Smooth muscle cell (in vitro differentiated cells): ENCODE measurements around the gene VPS8. TPM values are rescaled to one million over a fixed set of nuclear protein-coding genes. Genes with fewer than 3 reads are reported as not detected.

ENCODE experiments used
- DNase-seq: peaks from one replicate; lab custom pipeline; 2025; ENCODE audit not compliant: unreplicated experiment; lab: John Stamatoyannopoulos, UW
- H2AFZ ChIP-seq: fragments of 200-600 bp; sonication (generic); 2 replicates; pipeline ENCODE4 v1.6.0; 2016; ENCODE audit warnings: antibody characterized with exemption, low read depth, mild to moderate bottlenecking
- H3F3A ChIP-seq: fragments of 200-600 bp; sonication (generic); 2 replicates; pipeline ENCODE4 v1.6.0; 2017; ENCODE audit warnings: antibody characterized with exemption, low read depth
- H3K27ac ChIP-seq: fragments of 200-600 bp; sonication (generic); 2 replicates; pipeline ENCODE4 v1.5.1; 2016; ENCODE audit warnings: low read depth, mild to moderate bottlenecking
- H3K27me3 ChIP-seq: fragments of 200-600 bp; sonication (generic); 2 replicates; pipeline ENCODE4 v1.6.1; 2016; ENCODE audit warnings: low read depth, mild to moderate bottlenecking
- H3K36me3 ChIP-seq: fragments of 200-600 bp; sonication (generic); 2 replicates; pipeline ENCODE4 v1.5.1; 2016; ENCODE audit warnings: low read depth
- H3K4me1 ChIP-seq: fragments of 200-600 bp; sonication (generic); 2 replicates; pipeline ENCODE4 v1.5.1; 2016; ENCODE audit warnings: low read depth
- H3K4me2 ChIP-seq: fragments of 200-600 bp; sonication (generic); 2 replicates; pipeline ENCODE4 v1.6.0; 2016; ENCODE audit warnings: mild to moderate bottlenecking
- H3K4me3 ChIP-seq: fragments of 200-600 bp; sonication (generic); 2 replicates; pipeline ENCODE4 v1.5.1; 2016; ENCODE audit warnings: mild to moderate bottlenecking
- H3K79me2 ChIP-seq: fragments of 200-600 bp; sonication (generic); 2 replicates; pipeline ENCODE4 v1.6.0; 2016; ENCODE audit warnings: low read depth, mild to moderate bottlenecking
- H3K9ac ChIP-seq: fragments of 200-600 bp; sonication (generic); 2 replicates; pipeline ENCODE4 v1.6.0; 2016; ENCODE audit warnings: low read depth
- H3K9me3 ChIP-seq: fragments of 200-600 bp; sonication (generic); replicated peaks from 2 replicates; pipeline ENCODE4 v1.5.1; 2016; ENCODE audit warnings: low read depth
- H4K20me1 ChIP-seq: fragments of 200-600 bp; sonication (generic); 2 replicates; pipeline ENCODE4 v1.6.0; 2016; ENCODE audit warnings: low read depth
- WGBS: methylation state at CpG from one replicate; pipeline ENCODE4 v1.1.7; 2016; ENCODE audit warnings: low lambda C conversion rate; 5-methylcytosine and 5-hydroxymethylcytosine counted together
- polyA plus RNA-seq: library from polyadenylated mRNA; unstranded; fragments of >200 nt; fragmentation: Nextera tagmentation; extraction: Ambion mirVana; gene quantifications from 2 replicates; pipeline ENCODE4 v1.2.1, GENCODE V29; 2016
- total RNA-seq: library from RNA; depleted of rRNA; stranded (reverse); fragments of >200 nt; gene quantifications from 2 replicates; pipeline ENCODE4 v1.2.3, GENCODE V29; 2014
- TF ChIP-seq, protein P1 (sequence below): fragments of 200-600 bp; sonication (generic); IDR thresholded peaks from 2 replicates; pipeline ENCODE4 v1.5.1; 2017; ENCODE audit warnings: borderline replicate concordance, mild to moderate bottlenecking, antibody characterized with exemption; ENCODE audit not compliant: insufficient read depth, poor library complexity, severe bottlenecking

Gene VPS8
- total and polyA plus RNA-seq, 2 experiments from 2014 or later = 16.1 to 53.9 TPM

DNA sequence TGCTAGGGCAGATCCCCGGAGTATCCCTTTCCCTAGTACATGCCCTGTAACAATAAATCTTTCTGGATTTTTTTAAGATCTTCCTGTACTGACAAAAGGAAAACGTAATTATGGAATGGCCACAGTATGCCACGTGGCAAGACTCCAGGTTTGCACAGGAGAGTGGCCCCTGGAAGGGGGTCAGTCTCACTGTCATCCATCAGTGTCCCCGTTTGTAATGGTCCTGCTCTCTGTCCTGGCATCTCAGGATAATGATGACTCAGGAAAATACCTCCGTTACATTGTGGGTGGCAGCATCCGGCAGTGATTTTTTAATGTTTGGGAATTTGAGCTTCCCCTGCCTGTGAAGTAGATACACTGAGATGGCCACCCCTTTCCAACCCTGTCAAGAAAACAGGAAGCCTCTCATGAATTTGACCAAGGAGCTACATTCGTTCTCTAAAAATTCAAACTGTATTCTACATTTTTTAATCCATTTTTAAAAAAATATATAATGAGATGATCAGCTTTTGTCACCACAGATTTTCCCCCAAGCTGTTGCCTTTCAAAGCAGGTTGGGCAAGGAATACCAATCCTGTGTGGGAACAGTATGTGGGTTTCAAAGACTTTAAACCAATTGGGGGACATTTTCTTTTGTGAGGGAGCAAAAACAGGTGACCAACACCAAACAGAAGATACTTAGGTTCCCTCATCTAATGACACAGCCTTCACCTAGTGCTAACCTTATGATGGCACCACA is 230.5 kb downstream of the VPS8 start:
- H2AFZ ChIP-seq = no peak overlapping the region
- TF ChIP-seq, protein P1, sequence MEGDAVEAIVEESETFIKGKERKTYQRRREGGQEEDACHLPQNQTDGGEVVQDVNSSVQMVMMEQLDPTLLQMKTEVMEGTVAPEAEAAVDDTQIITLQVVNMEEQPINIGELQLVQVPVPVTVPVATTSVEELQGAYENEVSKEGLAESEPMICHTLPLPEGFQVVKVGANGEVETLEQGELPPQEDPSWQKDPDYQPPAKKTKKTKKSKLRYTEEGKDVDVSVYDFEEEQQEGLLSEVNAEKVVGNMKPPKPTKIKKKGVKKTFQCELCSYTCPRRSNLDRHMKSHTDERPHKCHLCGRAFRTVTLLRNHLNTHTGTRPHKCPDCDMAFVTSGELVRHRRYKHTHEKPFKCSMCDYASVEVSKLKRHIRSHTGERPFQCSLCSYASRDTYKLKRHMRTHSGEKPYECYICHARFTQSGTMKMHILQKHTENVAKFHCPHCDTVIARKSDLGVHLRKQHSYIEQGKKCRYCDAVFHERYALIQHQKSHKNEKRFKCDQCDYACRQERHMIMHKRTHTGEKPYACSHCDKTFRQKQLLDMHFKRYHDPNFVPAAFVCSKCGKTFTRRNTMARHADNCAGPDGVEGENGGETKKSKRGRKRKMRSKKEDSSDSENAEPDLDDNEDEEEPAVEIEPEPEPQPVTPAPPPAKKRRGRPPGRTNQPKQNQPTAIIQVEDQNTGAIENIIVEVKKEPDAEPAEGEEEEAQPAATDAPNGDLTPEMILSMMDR = no peak
- H3K4me1 ChIP-seq = no peaks in the 10 kb centered on the region
- H3K9me3 ChIP-seq = no peaks in the 10 kb centered on the region
- H3K4me2 ChIP-seq = no peak overlapping the region
- no peak for DNase-seq
- no peak overlapping the region for H3K4me3 ChIP-seq
- no peak overlapping the region for H3K9ac ChIP-seq
- no peaks in the 10 kb centered on the region for H3F3A ChIP-seq
- H3K27me3 ChIP-seq = no peaks in the 10 kb centered on the region
- H3K79me2 ChIP-seq = no peaks in the 10 kb centered on the region
- H3K36me3 ChIP-seq = no peaks in the 10 kb centered on the region
- 90% methylated on average over 7 of the region's 7 CpGs for WGBS
- no peaks in the 10 kb centered on the region for H4K20me1 ChIP-seq
- no peak overlapping the region for H3K27ac ChIP-seq

DNA sequence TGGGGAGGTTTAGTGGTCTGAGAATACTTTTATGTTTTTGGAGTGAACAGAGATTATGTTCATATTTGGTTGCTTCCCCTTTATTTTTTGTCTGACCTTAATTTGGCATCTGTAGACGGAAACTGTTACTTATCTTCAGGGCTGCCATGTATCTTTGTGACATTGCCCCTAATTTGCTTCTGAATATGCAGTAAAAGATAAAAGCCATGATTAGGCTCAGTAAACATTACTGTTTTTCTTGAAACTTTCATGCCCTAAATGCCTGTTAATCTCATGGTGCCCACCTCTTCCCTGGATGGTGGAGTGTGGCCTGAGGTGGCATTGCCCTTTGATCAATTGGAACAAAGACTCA is 234.2 kb downstream of the VPS8 start:
- H3K79me2 ChIP-seq = no peaks in the 10 kb centered on the region
- no peak overlapping the region for H2AFZ ChIP-seq
- H3K27ac ChIP-seq = no peak overlapping the region
- no peaks in the 10 kb centered on the region for H3K36me3 ChIP-seq
- H3K4me3 ChIP-seq = no peak overlapping the region
- no peaks in the 10 kb centered on the region for H3K4me1 ChIP-seq
- H4K20me1 ChIP-seq = no peaks in the 10 kb centered on the region
- no peak for DNase-seq
- no peak overlapping the region for H3K9ac ChIP-seq
- no peaks in the 10 kb centered on the region for H3K9me3 ChIP-seq
- no peaks in the 10 kb centered on the region for H3K27me3 ChIP-seq
- H3F3A ChIP-seq = no peaks in the 10 kb centered on the region
- TF ChIP-seq, protein P1 = no peak
- H3K4me2 ChIP-seq = no peak overlapping the region
- WGBS = 77% methylated on average over 1 of the region's 1 CpG

DNA sequence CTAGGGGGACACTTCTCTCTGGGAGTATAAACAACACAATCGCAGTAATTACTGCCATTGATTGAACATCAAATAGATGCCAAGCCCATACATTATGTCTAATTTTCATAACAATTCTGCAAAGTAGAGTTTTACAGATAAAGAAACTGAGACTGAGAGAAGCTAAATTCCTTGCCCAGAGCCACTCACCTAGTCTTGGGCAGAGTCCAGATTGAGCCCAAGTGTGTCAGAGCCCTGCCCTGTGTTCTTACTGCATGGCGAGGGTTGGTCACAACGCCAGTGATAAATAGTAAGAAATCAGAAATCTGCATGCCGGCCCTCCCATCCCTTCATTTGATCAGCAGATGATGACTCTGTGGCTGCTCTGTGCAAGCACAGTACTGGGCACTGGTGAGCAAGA is 234.6 kb downstream of the VPS8 start:
- WGBS = 97% methylated on average over 4 of the region's 4 CpGs
- no peaks in the 10 kb centered on the region for H3F3A ChIP-seq

More for the DNA sequence above, 234.6 kb downstream of the VPS8 start:
- H3K4me3 ChIP-seq = no peak overlapping the region
- no peaks in the 10 kb centered on the region for H3K27me3 ChIP-seq
- H4K20me1 ChIP-seq = no peaks in the 10 kb centered on the region
- DNase-seq = no peak
- H3K27ac ChIP-seq = no peak overlapping the region
- H3K36me3 ChIP-seq = no peaks in the 10 kb centered on the region
- no peak overlapping the region for H3K9ac ChIP-seq
- TF ChIP-seq, protein P1 = no peak
- H3K4me2 ChIP-seq = no peak overlapping the region
- no peaks in the 10 kb centered on the region for H3K4me1 ChIP-seq
- H3K79me2 ChIP-seq = no peaks in the 10 kb centered on the region
- H3K9me3 ChIP-seq = no peaks in the 10 kb centered on the region
- no peak overlapping the region for H2AFZ ChIP-seq
